GM12865 (cell line): Measurements from ENCODE around the gene MYO9A.
"Not testable (repeated sequence)": the region's sequence is repeated elsewhere in the genome, so short reads cannot be mapped to it uniquely, and the experiment has no call there.

ENCODE experiments used
- DNase-seq: peaks from one replicate; pipeline ENCODE4 v3.0.0; 2010; ENCODE audit warnings: low read depth
- H3K4me3 ChIP-seq: 2 replicates; pipeline ENCODE4 v1.5.1; 2011; ENCODE audit warnings: mild to moderate bottlenecking, low read depth, low read length, control low read depth
- TF ChIP-seq, protein P1 (sequence below): IDR thresholded peaks from 2 replicates; pipeline ENCODE4 v1.5.1; 2011; ENCODE audit warnings: low read length, control low read depth, low read depth, inconsistent platforms; ENCODE audit not compliant: insufficient read depth; ENCODE audit errors: missing control alignments

Gene MYO9A

DNA sequence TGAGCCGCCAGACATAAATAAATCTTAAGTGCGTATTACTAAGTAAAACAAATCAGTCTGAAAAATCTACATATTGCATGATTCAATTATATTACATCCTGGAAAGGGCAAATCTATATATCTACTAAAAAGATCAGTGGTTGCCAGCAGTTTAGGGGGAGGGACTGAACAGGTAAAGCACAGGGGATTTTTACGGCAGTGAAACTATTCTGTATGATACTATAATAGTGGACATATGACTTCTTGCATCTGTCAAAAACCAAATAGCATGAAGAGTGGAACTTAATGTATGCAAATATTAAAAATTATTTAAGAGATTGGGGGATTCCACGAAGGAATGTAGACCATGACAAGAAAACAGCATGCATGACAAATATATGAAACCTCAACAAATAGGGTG lies 111.6 kb downstream of the MYO9A start:
- no peak for DNase-seq
- TF ChIP-seq, protein P1, sequence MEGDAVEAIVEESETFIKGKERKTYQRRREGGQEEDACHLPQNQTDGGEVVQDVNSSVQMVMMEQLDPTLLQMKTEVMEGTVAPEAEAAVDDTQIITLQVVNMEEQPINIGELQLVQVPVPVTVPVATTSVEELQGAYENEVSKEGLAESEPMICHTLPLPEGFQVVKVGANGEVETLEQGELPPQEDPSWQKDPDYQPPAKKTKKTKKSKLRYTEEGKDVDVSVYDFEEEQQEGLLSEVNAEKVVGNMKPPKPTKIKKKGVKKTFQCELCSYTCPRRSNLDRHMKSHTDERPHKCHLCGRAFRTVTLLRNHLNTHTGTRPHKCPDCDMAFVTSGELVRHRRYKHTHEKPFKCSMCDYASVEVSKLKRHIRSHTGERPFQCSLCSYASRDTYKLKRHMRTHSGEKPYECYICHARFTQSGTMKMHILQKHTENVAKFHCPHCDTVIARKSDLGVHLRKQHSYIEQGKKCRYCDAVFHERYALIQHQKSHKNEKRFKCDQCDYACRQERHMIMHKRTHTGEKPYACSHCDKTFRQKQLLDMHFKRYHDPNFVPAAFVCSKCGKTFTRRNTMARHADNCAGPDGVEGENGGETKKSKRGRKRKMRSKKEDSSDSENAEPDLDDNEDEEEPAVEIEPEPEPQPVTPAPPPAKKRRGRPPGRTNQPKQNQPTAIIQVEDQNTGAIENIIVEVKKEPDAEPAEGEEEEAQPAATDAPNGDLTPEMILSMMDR: no peak

DNA sequence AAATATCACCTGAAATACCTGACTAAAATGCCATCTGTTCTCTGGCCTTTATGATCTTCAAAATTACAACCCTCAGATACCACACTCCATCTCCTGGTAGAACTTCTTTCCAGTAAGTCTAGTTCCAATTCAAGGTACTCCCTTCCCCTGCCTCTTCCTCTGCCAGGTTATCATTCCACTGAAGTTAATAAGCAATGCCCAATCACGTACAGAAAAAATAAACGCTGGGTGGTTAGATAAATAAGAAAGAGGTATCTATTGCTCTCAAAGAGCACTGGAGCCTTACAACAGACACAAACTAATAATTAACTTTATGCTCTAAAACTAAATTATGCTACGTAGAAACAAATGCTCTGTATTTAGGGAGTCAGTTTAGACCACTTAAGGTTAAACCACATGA lies 112.5 kb downstream of the MYO9A start:
- no peak overlapping the region for H3K4me3 ChIP-seq
- TF ChIP-seq, protein P1: no peak
- no peak for DNase-seq

More for the DNA sequence above, 111.6 kb downstream of the MYO9A start:
- H3K4me3 ChIP-seq: no peak overlapping the region

DNA sequence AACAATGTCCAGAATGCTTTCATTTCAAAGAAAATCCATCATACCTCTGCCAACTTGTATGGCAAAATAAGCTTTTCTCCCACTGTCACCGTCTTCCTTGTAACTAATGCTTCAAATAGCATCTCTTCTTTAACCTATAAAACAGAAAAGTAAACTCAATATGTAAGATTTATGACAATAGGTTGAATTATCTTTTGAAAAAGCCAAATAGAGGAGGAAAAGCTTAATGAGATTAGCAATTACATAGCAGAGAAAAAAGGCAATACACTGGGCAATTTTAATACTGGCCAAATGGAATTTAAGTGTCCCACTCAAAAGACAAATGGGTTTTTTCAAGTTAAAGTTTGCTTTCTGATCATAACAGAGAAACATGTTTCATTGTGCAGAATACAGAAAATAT lies 118.1 kb downstream of the MYO9A start:
- no peak for DNase-seq
- TF ChIP-seq, protein P1: no peak
- no peak overlapping the region for H3K4me3 ChIP-seq

DNA sequence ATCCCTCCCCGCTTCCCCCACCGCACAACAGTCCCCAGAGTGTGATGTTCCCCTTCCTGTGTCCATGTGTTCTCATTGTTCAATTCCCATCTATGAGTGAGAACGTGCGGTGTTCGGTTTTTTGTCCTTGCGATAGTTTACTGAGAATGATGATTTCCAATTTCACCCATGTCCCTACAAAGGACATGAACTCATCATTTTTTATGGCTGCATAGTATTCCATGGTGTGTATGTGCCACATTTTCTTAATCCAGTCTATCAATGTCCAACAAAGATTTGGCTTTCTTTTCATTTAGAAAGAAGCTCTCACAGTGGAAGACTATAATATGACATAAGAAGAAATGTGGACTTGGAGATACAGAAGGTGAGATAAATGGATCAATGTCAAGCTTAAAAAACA lies 119.2 kb downstream of the MYO9A start:
- DNase-seq: not testable (repeated sequence)

DNA sequence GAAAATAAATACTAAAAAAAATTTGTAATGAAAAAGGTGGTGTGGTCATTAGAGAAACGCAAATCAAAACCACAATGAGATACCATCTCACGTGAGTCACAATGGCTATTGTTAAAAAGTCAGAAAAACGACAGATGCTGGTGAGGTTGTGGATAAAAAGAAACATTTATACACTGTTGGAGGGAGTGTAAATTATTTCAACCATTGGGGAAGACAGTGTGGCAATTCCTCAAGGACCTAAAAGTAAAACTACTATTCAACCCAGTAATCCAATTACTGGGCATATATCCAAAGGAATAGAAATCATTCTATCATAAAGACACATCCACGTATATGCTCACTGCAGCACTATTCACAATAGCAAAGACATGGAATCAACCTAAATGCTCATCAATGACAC lies 120.3 kb downstream of the MYO9A start:
- TF ChIP-seq, protein P1: no peak
- no peak for DNase-seq
- H3K4me3 ChIP-seq: no peak overlapping the region

More for the DNA sequence above, 119.2 kb downstream of the MYO9A start:
- H3K4me3 ChIP-seq: not testable (repeated sequence)

DNA sequence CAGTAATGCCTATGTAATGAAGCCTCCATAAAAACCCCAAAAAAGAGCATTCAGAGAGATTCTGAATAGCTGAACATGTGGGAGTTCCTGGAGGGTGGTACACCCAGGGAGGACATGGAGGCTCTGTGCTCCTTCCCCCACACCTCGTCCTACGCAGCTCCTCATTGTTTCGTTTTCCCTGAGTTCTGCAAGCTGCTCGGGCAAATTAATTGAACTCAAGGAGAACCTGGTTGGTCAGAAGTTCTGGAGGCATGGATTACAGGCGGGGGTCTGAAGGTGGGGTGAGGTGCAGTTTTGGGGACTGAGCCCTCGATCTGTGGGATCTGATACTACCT lies 142.2 kb downstream of the MYO9A start:
- H3K4me3 ChIP-seq: no peak overlapping the region
- no peak for DNase-seq
- TF ChIP-seq, protein P1: no peak

DNA sequence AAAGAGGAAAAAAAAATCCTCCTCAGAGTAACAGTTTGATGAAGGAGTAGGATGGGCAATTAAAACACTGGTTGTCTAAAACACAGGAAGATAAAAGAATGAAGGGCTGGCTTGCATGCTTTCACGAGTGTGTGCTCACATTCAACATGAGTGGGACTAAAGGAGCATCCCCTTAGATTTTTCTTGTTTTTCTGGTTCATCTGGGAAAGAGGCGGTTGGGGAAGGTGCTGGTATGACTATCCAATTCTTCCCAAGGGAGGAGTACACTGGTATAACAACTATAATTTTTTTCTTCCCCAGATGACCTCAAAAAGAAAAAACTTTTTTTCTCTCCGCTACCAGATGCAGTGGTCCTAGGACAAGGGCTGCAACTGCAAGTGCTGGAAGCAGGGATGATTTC lies 143.7 kb downstream of the MYO9A start:
- no peak for DNase-seq
- TF ChIP-seq, protein P1: no peak

DNA sequence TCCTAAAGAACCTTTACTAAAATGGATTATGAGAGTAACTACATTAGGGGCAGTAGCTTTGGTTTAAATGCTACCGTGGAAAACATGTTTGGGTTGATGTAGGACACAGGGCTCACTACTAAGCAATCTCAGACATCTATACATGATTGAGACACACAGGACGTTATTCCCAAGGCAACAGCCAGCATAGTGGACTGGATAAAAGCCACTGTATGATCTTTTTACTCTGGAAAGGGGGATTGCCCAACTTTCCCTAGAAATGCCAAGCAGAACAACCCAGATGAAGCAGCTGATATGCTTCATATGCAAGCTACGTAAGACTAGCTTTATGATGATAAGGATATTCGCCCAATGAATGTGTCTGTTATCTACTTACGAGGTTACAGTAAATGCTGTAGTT lies 144.6 kb downstream of the MYO9A start:
- DNase-seq: no peak
- H3K4me3 ChIP-seq: no peak overlapping the region
- TF ChIP-seq, protein P1: no peak

More for the DNA sequence above, 143.7 kb downstream of the MYO9A start:
- no peak overlapping the region for H3K4me3 ChIP-seq
